ENCODE results near the gene TESMIN.

The TESMIN gene

GRCh38 chr11:68683121-68683520 lies 68.2 kb downstream of the TESMIN start:
- no peak for TF ChIP-seq CTCF (conservative IDR thresholded peaks at IDR 0.05)

DNA sequence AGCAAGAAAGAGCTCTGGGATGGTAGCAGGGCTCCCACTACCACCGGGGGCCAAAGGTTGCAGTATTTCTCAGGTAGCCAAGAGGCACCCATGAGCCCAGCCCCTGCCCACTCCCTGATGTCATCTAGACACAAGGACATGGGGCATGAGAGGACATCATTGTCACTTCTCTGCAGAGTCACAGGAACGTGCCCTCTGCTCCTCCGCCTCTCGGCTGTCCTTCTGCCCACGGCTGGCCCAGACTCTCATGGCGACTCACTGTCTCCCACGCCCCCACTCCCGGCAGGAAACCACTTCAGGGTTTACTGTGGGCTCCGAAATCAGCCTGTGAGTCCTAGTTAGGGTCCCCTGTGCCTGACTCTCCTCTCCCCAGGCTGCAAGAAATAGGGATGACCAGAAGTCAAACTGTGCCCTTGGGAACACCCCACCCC lies 68.8 kb downstream of the TESMIN start:
- H3K27ac ChIP-seq = no peak overlapping the region

More at GRCh38 chr11:68683121-68683520, 68.2 kb downstream of the TESMIN start:
- no peak overlapping the region for H3K27ac ChIP-seq

DNA sequence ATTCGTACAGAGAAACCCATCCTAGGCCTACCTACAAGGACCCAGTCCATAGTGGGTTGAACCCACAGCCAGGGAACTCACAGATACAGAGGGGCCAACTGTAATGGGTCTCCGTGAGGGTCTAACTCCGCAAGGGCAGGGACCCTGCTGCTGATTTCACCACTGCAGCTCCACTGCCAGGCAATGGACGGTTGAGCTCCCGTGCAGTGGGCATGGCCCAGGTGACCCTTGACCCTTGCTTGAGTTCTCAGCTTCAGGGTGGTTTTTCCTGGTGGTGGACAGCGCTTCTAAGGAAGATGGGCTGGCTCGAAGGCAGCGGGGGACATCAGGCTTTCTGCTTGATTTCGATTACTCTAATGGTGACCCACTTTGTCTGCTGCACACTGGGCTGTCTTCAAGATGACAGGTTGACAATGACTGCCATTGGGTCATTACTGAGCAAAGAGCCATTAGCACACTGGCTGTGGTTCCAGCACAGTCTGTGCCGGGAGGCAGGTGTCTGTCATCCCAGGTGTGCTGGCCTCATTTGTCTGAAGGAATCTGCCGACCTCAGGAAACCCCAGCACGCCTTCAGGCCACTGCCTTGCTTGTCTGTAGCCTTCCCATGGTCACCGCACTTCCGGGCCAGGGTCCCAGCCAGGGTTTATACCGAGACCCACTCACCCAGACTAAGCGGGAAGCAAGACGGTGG lies 70.6 kb downstream of the TESMIN start:
- no peak for TF ChIP-seq CTCF (conservative IDR thresholded peaks at IDR 0.05)
- H3K27ac ChIP-seq = no peak overlapping the region

More for the DNA sequence above, 68.8 kb downstream of the TESMIN start:
- no peak for TF ChIP-seq CTCF (conservative IDR thresholded peaks at IDR 0.05)

DNA sequence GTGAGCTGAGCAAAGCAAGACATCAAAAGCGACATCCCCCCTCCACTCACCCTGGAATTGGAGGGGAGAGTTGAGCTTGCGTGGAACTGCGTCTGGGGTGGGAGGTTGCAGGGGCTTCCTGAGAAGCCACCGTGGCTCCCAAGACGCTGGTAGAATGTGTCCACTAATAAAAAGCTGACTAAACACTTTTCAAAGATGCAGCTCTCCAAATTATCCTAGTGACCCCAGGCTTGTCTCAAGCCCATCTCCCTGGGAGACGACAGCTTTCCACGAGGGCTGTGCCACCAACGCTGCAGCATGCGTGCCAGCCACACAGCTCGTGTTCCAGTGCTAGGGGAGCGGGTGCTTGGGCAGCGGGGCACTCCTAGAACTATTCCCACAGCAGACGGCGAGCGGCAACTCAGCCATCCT lies 73.3 kb downstream of the TESMIN start:
- no peak for TF ChIP-seq CTCF (conservative IDR thresholded peaks at IDR 0.05)
- H3K27ac ChIP-seq = no peak overlapping the region

DNA sequence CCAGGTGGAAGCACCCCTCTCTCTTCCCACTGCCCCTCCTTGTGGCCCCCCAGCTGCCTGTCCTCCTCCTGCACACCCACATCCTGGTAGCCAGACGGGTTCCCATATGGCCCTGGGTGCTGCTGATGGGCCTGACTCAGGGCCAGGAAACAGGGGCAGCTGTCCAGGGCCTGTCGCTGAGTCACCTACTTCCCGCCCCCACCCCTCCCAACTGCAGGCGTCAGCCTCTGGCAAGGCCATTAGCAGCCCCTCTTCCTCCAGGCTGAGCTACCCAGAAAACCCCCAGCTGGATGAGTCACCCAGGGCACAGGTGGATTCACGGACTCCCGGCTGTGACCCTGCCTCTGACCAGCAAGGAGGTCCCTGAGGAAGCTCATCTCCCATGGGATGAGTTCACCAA lies 73.9 kb downstream of the TESMIN start:
- no peak for TF ChIP-seq CTCF (conservative IDR thresholded peaks at IDR 0.05)
- no peak overlapping the region for H3K27ac ChIP-seq

DNA sequence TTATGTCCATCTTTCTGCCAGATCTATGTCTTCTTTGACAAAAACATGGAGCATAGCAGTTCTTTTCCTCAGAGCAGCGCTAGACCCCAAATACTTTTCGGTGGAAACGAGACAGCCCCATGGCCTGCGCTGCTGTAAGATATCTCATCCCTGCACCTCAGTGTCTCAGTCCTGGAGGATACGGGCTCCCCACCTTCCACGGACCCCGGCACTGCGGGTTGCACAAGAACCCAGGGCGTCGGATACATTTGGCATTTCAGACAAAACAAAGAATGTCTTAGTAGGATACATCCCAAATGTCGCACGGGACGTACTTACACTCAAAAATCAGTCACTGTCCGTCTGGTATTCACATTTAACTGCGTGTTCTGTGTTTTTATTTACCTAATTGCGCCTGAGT lies 76.9 kb downstream of the TESMIN start:
- H3K27ac ChIP-seq = no peak overlapping the region
- TF ChIP-seq CTCF (conservative IDR thresholded peaks at IDR 0.05) = no peak

DNA sequence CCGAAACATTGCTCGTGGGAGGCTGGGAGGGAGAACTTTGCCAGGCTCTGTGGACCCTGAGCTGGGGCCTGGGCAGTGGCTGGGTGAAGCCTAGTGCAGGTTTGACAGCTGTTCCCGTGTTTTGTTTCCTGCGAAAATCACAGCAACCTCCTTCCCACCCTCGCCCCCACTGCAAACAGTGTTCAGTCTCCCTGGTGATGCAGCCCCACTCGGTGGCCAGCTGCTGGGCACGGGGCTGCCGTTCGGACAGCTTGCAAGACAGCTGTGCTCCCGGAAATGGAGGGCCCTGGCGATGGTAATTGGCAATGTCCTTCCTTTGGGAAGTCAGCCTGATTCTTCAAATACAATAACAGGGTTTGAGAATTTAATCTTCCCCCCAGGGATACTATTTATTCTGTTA lies 77.3 kb downstream of the TESMIN start:
- H3K27ac ChIP-seq = no peak overlapping the region
- TF ChIP-seq CTCF (conservative IDR thresholded peaks at IDR 0.05) = no peak

All from VCaP (cell line).